M059J (cell line): ENCODE results near the gene THOC7. TPM values are rescaled to one million over a fixed set of nuclear protein-coding genes. Genes with fewer than 3 reads are reported as not detected.

Source experiments
- DNase-seq: peaks from one replicate; pipeline ENCODE4 v3.0.0-alpha.2; 2012; ENCODE audit warnings: low read depth
- total RNA-seq: library from RNA; depleted of rRNA; stranded (reverse); fragments of >200 nt; shearing (Covaris generic); gene quantifications from 2 replicates; pipeline ENCODE4 v1.2.3, GENCODE V29; 2014; rRNA removed

THOC7 gene
- total RNA-seq: 43.6 and 61.4 TPM in 2 replicates

DNA sequence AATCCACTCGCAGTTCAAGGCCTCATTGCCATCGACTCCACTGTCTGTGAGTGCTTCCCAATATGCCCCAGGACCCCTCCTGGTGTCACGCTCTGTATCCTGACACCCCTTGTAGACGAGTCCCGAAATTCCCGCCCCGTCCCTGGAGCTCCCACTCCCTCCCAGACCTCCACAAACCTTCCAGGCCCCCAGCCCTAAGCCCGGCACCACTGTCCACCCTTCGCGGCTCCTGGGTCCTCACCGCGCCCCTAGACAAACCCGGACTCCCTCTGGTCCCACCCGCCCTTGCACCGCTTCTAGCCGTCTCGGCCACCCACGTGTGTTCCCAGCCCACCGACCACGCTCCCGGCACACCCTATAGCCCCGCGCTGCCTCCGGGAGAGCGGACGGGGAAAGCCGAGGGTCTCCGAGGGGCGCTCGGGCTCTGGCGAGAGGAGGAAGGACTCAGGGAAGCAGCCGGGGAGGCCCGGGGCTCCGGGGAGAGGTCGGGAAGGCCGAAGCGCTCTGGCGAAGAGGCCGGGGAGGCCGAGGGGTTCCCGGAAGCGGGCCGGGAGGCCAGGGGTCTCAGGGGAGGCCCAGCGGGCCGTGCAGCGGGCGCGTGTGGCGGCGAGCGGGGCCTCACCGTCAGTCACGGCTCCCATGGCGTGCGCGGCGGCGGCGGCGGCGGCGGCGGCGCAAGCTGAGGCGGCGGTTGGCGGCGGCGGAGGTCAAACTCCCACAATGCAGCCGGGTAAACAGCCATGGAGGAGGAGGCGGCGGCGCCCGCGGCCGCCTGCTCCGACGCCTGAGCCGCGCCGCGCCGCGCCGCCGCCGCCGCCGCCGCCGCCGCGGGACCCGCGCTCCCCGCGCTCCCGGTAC lies at the start of gene THOC7, which contains the start of gene ATXN7:
Gene THOC7, minus strand, starts transcription at position 656 of the 858 bp plus-strand sequence. Its CDS starts 15 bp downstream, at position 641.
Gene ATXN7, plus strand, starts transcription at position 718 of the 858 bp plus-strand sequence. CDS start 48,732 bp downstream, outside the sequence.
- peak; percentile 45 for DNase-seq

DNA sequence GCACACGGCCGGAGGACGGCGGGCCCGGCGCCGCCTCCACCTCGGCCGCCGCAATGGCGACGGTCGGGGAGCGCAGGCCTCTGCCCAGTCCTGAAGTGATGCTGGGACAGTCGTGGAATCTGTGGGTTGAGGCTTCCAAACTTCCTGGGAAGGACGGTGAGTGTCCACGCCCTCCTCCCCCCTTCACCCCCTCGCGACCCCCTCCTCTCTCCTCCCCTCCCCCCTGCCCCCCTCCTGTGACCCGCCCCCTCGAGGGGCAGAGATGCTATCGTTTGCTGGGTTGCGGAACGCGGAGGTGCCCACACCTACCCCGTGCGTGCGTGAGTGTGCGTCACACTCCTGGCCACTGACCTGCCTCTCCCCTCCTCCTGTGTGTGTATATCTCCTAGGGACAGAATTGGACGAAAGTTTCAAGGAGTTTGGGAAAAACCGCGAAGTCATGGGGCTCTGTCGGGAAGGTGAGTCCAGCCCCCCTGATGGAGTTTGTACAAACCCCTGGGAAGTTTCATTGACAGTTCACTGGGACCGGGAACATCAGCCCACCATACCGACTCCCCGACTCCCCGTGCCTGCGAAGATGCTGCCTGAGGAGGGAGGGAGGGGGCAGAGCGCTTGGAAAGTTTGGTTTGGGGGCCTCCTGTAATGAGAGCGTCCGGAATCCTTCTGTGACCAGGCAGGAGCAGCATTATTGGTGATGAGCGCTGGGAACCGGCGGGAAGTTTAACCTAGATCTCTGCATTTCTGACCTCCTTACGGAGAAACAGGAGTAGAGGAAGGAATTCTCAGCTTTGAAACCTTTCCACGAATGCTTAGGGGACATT lies 49.4 kb upstream of the THOC7 start:
- DNase-seq: peak; percentile 58

DNA sequence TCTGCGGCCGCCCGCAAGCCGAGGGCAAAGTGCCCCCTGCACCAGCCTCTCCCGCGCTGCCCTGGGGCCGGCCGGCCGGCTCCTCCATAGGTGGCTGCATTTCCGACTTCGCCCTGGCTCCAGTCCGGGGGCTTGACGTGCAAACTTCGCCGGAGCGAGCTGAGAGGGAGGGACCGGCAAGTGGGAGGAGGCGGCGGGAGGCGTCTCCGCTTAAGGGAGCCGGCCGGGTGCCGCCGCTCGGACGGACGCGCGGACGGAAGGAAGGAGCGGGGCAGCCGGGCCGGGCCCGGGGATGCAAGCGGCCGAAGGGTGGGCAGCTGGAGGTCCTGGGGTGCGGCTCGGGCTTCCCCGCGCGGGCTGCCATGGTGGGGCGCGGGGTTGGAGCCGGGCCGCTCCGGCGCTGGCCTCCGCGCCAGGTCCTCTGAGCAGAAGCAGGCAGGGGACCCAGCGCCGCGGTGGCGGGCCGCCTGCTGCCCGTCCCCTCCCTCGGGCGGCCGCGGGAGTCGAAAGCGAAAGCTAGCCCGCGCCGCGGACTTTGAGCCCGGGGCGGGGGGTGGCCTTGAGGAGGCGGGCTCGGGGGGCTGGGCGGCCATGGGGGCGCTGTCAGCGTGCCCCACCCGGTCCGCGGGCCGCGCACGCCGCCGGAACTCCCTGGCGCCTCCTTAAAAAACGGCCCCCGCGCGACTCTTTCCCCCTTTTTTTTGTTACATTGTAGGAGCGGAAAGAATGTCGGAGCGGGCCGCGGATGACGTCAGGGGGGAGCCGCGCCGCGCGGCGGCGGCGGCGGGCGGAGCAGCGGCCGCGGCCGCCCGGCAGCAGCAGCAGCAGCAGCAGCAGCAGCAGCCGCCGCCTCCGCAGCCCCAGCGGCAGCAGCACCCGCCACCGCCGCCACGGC lies 48.5 kb upstream of the THOC7 start, which contains the start of gene SCAANT1:
Gene SCAANT1, minus strand, starts transcription at position 511 of the 895 bp plus-strand sequence.
- peak; percentile 78 for DNase-seq

DNA sequence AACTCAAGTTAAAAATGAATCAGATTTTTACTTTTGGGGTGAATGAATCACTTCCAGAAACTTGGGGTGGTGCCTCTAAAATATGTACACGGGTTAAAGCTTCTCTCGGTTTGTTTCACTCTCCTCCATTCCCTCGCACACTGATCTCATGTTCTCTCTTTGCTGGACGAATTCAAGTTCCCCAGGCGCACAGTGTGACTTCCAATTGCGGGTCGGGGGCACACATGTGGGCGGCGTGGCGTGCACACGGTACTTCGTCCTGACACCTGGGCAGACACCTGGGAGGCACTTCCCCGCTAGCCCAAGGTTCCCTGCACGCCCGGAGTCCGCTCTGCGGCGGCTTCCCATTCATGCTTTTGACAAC lies 47.9 kb upstream of the THOC7 start:
- peak; percentile 15 for DNase-seq

DNA sequence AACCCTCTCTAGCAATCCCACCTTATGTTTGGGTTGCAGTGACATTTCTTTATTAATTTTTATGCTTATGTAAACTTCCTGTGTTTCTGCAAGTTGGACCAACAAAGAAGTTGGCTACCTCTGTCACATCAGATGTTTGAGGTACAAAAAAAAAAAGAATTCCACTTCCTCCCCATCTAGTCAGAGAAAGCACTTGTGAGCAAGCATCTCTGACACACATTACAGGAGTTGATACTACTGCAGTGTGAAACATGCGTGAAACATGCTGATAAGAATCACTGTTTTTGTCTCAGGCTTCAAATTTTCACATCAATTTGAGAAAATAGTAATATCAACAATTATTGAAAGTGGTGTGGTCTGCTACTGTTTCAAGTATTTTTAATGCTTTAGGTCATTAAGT lies 47.3 kb upstream of the THOC7 start:
- peak; percentile 14 for DNase-seq

DNA sequence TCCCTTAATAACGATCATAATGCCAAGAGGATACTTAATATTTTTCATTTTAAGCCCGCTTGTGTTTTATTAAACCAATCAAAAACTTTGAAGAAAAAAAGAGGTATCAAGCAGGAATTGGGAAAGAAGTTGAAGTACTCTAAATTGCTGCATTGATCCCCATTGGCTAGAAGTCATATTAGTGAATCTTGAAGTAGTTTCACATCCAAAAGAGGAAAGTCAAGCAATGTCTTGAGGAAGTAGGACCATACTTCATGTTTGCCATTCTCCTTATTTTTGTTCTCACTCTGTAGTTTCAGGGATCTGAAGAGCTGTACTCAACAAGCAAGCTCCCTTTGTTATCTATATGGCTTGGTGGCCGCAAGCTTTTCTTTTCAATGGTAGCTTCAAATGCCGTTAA lies 46.4 kb upstream of the THOC7 start:
- no peak for DNase-seq

DNA sequence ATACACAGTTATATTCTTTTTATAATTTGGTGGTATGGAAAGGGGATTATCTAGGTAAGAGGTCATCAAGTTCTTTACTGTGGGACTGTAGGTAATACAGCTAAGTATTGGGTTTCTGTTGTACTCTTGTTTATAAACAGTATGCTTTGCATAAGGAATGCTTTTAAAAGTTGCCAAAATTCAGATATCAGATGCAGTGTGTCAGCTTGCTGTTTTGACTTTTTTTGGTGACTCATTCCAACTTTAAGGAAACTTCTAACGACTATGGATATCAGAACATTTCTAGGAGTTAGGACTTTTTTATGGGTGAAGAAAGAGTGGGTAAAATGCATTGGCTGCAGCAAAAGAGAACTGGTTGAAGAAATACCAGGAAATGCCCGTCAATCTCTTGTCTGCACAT lies 45.8 kb upstream of the THOC7 start:
- peak; percentile 28 for DNase-seq

DNA sequence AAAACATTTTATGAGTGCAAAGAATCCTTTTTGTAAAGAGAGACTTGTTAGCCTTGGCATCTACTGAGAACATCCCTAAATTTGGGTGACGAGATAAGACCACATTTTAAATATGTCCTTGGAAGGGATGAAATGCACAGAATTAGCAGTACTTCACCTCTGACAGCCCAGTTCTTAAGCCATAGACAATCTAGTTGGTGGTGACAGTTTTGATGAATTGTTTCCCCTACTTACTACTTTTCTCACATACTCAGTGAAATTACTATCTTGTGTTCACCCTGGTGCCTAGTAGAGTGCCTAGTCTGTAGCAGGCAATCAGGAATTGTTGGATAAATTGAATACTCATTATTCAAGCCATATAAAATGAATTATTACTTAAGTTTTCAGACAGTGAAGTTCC lies 45.2 kb upstream of the THOC7 start:
- no peak for DNase-seq

DNA sequence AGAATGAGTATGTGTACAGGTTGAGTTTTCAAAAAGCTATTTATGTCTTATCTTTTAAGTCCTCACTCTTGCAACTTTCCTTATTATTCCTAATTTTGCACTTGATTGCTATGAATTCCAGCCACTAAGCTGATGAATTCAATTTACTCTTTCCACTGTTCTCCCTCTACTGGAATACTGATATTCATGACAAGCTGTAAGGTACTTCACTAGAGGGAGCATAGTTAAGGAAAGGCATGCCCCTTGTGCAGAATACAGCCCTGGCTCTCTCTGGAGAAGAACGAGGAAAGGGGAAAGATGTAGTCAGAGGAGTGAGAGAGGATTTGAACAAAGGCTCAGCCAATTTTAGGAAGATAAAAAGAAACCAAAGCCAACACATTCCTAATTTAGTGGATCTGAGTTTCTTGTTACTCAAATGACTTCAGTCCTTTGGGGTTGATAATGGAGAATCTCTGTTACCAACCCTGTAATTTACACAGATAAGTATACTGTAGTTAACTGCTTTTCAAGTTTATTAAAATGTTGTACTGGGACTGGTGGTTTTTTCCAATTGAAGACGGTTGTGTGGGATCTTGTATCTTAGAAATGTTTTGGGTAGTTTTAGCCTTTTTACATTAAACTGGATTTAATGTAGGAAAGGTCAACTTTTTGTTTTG lies 44.6 kb upstream of the THOC7 start:
- DNase-seq: no peak

DNA sequence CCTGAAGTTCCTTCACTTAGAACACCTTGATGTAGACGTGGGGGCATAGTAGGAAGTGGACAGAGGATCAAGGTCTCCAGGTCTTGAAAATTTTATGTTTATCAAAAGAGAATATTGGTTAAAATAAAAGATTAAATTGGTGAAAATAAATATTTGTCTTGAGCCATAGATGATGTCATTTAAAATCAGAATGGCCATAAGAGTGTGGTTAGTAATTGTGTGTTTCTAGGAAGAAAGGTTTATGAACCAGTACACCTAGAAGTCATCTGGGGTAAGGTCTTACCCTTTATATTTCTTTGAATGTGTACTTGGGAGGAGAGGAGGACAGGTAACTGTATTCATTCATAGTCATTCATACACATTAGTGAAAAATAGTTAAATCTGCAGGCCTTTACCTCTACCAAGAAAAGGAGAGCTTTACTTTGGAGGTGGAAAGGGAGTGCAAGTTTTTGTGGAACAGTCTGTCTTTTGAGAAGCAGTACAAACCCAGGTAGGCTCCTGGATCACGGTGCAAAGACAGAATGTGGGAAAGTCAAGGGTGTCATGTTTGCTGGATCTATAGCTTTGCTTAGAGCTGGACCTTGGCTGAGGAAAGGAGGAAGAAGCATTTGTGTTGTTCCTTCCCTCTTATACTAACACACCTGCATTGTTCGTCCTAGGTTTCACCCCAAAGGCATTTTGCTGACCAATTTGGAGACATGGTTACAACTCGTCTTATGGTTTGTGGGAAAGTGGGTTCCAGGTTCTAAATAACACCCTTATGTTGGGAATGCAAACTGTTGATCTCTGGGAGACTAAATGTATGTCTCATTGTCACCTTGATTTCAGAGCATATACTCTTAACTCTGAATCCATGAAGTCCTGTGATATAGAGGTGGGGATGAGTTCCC lies 42.4 kb upstream of the THOC7 start:
- no peak for DNase-seq

DNA sequence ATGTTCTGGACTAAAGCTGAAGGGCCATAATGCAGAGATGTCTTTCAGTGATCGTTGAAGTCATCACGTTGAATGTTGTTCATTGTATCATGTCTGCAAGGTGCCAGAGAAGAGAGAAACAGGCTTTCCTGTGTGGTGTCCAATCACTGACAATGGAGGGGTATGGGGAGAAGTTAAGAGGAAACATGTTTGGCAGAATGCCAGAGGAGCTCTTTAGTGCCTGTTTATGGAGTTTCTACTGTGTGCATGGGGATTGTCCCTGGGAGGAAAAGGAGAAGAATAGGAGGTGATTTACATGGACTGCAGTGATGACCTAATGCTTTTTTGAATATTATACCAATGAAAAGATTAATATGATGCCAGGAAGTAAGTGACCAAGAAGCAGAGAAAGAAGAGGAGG lies 36.9 kb upstream of the THOC7 start:
- no peak for DNase-seq

DNA sequence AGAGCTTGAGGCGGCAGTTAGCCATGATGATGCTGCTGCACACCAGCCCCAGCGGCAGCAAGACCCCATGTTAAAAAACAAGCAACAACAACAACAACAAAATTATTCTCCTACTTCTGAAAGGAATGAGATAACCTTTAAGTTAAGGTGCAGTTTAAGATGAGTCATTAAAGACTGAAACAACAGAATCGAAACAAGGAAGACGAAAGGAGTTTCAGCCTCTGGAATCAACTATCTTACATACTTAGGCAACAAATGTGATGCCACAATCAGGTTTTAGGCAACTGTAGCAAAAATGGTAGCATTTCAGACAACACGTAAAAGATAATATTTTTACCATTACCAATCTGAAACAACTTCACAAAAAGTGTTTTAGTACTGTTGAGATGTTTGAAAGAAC lies 36.4 kb upstream of the THOC7 start:
- no peak for DNase-seq

DNA sequence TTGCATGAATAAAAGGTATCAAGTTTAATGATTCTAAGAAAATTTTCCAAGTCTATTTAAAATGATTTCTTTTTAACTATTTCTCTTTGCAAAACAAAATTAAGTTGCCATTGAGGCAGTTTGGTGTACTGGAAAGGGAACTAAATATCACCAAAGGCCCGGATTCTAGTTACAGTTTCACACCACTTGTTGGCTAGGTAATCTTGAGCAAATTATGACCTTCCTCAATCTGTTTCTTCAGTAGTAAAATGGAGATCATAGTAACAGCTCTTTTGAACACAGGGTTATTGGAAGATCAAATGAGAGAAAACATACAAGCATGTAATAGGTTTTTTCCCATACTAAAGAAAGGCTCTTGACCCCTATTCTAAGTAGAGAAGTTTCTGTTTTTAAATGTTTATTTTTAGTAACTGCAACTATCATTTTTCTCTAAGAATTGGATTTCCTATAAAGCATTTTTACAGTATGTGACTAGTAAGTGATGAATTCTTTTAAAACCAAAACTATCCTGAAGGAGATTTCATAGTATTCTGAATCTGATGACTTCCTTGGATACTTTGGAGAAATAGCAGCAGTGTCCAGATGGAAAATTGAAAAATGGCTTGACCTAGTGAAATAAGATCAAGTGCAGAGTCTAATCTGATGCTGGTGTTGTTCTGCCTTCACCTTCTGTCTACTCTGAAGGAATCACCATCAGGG lies 32.9 kb upstream of the THOC7 start:
- DNase-seq: no peak

DNA sequence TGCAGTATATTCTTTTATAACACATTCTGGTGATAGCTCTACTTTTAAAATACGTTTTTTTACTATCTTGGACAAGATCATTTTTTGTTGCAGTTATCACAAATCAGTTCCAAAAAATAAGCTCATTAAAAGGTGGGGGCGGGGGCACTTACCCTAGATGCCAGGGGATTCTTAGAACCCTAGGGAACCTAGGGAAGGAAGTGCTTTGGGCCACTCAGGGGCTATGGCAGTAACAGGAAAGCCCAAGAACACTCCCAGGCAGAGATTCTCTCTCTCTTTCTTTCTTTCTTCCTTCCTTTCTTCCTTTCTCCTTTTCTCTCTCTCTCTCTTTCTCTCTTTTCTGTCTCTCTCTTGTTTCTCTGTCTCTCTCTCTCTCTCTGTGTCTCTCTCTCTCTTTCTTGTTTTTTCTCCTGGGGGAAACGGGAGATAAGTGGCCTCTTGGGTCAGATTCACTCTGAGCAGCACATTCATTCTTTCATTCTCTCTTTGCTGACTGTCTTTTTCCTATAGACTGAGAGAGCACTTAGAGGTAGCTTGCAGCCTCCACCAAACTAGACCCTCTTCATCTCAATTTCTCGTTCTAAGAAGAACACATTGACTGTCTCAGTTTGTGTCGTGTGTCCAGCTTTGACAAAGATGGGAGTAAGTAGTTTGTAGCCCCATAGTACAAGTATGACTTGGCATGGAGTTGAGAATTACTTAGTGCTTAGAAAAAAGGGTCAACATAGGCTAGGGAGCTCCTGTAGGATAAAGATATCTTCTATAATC lies 32.0 kb upstream of the THOC7 start:
- DNase-seq: no peak

DNA sequence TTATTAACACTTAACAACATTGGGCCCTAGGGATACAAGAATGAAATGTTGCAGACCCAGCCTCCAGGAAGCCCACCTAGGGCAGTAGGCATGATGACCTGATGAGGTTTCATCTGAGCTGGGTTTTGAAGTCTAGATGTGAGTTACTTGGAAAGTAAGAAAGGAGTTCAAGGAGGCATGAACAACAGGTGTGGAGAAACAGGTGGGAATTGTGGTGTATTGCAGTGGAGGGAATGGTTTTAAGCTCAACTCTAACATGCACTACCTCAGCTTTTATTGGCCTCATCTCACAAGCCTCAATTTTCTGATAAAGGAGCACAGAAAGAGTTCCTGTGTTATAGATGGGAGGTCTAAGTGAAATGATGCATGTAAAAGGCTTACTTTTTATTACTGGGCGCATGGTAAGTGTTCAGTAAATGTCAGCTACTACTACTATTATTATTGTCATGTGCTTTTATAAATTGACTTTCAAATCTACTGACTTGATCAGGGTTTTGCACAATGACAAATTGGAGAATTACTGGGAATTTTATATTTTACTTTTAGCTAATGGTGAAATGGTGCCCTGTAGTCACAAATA lies 29.3 kb upstream of the THOC7 start:
- DNase-seq: no peak

DNA sequence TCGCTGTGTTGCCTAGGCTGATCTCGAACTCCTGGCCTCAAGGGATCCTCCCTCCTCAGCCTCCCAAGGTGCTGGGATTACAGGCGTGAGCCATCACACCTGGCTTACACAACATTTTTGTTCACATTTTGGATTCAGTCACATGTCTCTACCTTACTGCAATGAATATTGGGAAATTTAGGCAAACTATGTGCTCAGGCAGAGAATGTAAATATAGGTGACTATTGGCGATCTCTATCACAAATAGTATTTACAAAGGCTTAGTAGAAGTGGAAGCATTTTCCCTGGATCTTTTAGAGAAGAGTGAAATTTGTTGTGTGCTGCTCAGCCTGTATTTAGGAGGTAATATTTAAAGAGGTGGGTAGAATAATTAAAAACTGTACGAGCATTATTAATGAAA lies 27.9 kb upstream of the THOC7 start:
- no peak for DNase-seq

DNA sequence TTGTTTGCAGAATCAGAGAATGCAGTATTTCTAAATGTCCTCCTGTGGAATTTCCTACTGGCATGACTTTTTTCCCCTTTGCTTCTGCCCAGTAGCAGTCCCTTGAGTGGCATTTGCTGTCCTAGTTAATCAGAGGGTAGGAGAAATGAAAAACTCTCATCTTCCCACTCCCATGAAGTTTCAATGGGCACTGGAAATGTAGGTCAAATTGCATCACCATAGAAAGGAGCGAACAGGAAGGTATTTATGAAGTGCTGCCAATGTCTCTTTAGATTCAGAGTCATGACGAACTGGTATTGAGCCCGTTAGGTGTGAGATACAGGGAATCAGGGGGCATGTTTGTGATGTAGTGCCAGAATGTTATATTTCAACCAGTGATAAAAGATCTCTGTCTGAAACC lies 23.3 kb upstream of the THOC7 start:
- no peak for DNase-seq

DNA sequence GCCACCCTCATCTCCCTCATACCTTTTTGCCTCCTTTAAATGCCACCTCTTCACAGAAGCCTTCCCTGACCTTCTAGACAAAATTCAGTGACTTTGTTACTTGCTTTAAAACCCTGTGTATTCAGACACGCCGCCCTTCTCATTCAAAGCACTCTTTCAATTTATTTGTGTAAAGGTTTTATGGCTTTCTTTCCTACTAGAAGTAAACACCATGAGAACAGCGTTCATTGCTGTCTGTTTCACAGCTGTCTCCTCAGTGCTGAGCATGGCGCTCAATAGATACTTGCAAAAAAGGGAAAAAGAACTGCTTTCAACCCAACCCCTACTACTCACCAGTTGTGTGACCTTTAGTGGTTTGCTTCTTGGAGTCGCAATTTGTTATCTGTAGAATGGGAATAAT lies 17.0 kb upstream of the THOC7 start:
- no peak for DNase-seq
